H1 (cell line): ENCODE results near the gene RNF224.

Source experiments
- CTCF ChIP-seq, 3 experiments: IDR thresholded peaks; 1 replicate in 2 of 3; 2 replicates in 1 of 3; pipeline versions ENCODE4 v1.5.1 to v1.6.1; 2011; ENCODE audit warnings: low read length in 3 of 3, mild to moderate bottlenecking in 3 of 3, inconsistent platforms in 2 of 3, low read depth in 1 of 3, moderate library complexity in 1 of 3; ENCODE audit not compliant: insufficient read depth in 1 of 3; ENCODE audit errors: control extremely low read depth in 1 of 3
- POLR2A ChIP-seq, 2 experiments: IDR thresholded peaks; 1 replicate in 1 of 2; 2 replicates in 1 of 2; pipeline ENCODE4 v1.6.1; 2011; ENCODE audit warnings: low read depth in 2 of 2, low read length in 2 of 2, mild to moderate bottlenecking in 2 of 2; ENCODE audit errors: control extremely low read depth in 1 of 2
- SP4 ChIP-seq: IDR thresholded peaks from 2 replicates; pipeline ENCODE4 v1.6.1; 2012; ENCODE audit warnings: low read length, inconsistent platforms
- YY1 ChIP-seq: IDR thresholded peaks from 2 replicates; pipeline ENCODE4 v1.6.1; 2011; ENCODE audit warnings: low read depth, mild to moderate bottlenecking, low read length
- ZNF274 ChIP-seq: IDR thresholded peaks from 2 replicates; pipeline ENCODE4 v1.7.0; 2012; ENCODE audit warnings: low read length, borderline replicate concordance; ENCODE audit errors: extremely low read depth

GRCh38 chr9:137214620-137215019 is 12.7 kb upstream of the RNF224 start:
- TF ChIP-seq CTCF (IDR thresholded peaks at IDR 0.05; ENCODE audit: control extremely low read depth in 1 of 3, insufficient read depth in 1 of 3, low read depth in 1 of 3, low read length in 3 of 3) (no peak), POLR2A (IDR thresholded peaks at IDR 0.05; ENCODE audit: control extremely low read depth in 1 of 2, low read depth in 2 of 2, low read length in 2 of 2) (no peak), SP4 (no peak), ZNF274 (no peak), YY1 (no peak)
